BLaER1 (cell line): ENCODE data around the gene SORCS2.

ENCODE experiments used
- H3K27ac ChIP-seq: shearing (Covaris generic); formaldehyde crosslinking; 2 replicates; pipeline ENCODE4 v1.8.1; 2022
- H3K27me3 ChIP-seq: shearing (Covaris generic); formaldehyde crosslinking; 2 replicates; pipeline ENCODE4 v1.8.1; 2022
- H3K36me3 ChIP-seq: shearing (Covaris generic); formaldehyde crosslinking; 2 replicates; pipeline ENCODE4 v1.8.1; 2022
- H3K4me1 ChIP-seq: shearing (Covaris generic); formaldehyde crosslinking; 2 replicates; pipeline ENCODE4 v1.8.1; 2022
- H3K4me2 ChIP-seq: shearing (Covaris generic); formaldehyde crosslinking; 2 replicates; pipeline ENCODE4 v1.8.1; 2022
- H3K4me3 ChIP-seq: shearing (Covaris generic); formaldehyde crosslinking; 2 replicates; pipeline ENCODE4 v1.8.1; 2022
- H3K9ac ChIP-seq: shearing (Covaris generic); formaldehyde crosslinking; 2 replicates; pipeline ENCODE4 v1.8.1; 2022
- H3K9me3 ChIP-seq: shearing (Covaris generic); formaldehyde crosslinking; 2 replicates; pipeline ENCODE4 v1.8.1; 2022
- H4K20me1 ChIP-seq: shearing (Covaris generic); formaldehyde crosslinking; 2 replicates; pipeline ENCODE4 v1.8.1; 2022
- Cebpa-rat ChIP-seq: shearing (Covaris generic); IDR thresholded peaks from 2 replicates; pipeline ENCODE4 v1.8.1; 2022

SORCS2 gene

DNA sequence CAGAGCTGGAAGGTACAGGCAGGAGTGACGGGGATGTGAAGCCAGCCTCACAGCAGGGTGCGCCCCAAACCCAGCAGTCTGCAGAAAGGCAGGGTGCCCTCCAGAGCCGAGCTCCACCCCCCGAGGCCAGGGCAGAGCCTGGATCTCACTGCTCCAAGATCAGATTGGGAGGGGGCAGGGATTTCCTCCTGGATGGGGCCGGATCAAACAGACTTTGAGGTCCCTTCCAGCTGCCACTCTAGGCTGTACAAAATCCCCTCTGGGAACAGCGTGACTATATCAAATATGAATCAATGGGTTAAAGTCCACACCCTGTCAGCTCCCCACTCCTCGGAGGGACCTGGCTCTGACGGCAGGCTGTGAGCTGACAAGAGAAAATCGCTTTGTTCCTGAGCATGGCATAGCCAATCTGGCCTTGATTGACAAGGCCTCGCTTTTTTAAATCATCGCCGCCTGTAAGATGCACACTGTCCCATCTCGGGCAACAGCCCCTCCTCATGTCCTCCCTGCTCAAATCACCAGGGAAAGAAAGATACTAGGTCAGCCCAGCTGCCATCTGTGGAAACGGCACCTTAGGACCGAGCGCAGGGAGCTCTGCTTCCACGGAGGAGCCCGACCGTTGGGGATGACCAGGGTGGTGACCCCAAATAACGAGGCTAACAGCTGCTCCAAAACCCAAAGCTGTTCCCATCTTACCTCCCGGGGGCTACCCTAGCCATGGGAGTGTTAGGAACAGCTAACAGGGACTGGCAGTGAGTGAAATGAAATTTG is 202.5 kb downstream of the SORCS2 start:
- H3K4me1 ChIP-seq = peaks cover 100% of the 10 kb centered on the region
- no peak for TF ChIP-seq Cebpa-rat
- no peaks in the 10 kb centered on the region for H3K27me3 ChIP-seq
- H3K4me2 ChIP-seq = peak overlapping the region; percentile 78
- no peak overlapping the region for H3K4me3 ChIP-seq
- peak overlapping the region; percentile 35 for H3K27ac ChIP-seq
- H3K36me3 ChIP-seq = no peaks in the 10 kb centered on the region
- H3K9ac ChIP-seq = peak overlapping the region; percentile 22
- H4K20me1 ChIP-seq = peaks cover 25% of the 10 kb centered on the region; the same call in 1 of the 2 replicates
- no peaks in the 10 kb centered on the region for H3K9me3 ChIP-seq

DNA sequence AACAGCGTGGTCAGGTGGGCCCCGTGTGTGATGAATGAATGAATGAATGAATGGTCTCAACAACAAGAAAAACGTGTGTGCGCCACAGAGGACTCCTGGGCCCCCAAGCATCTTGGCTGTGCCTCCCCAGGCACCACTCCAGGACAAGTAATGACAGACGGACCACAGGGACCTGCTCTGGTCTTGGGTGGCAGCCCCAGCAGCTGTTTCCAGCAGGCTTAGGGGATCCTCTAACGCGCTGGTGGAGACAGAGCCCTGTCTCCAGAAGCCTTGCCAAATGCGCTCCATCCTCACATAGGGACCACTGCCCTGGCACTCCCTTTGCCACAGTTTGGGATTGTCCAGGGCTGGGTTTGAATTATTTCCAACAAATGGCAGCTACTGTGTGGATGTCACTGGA is 203.3 kb downstream of the SORCS2 start:
- Histone ChIP-seq H3K36me3 (no peaks in the 10 kb centered on the region), H4K20me1 (peaks cover 18% of the 10 kb centered on the region; the same call in 1 of the 2 replicates), H3K4me3 (no peak overlapping the region), H3K4me1 (peaks cover 93% of the 10 kb centered on the region), H3K27me3 (no peaks in the 10 kb centered on the region), H3K9me3 (no peaks in the 10 kb centered on the region), H3K27ac (peak overlapping the region; percentile 53), H3K4me2 (peak overlapping the region; percentile 78), H3K9ac (peak overlapping the region; percentile 63)
- no peak for TF ChIP-seq Cebpa-rat

DNA sequence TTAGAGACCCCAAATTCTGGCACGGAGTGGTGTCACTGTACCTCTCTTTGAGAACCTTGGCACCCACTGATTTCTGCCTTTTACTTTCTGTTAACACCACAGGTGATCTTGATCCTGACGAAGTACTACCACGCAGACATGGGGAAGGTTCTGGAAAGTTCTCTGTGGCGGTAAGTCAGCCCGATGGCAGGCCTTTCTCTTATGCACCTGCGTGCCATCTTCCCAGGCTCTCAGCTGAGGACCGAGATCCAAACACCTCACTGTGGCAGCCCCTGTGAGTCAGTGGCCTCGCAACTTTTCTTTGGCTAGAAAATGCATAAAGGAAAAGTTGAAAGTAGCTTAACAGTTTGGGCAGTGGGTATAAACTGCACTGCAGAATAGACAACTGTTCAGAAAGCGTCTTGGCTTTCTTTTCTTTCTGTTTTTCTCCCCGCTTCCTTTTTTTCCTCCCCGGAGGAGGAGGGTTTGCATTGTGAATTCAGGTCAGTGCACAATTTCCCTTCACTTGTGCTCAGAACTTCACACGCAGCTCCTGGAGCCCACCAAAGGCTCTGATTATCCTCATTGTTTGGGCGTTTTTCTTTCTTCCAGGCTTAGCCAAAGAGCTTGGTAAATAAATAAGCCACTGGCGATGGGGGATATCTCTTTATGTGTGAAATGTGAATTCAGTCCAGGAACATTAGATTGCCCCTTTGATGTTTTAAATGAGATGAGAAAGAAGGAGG is 204.0 kb downstream of the SORCS2 start:
- peaks cover 11% of the 10 kb centered on the region; the same call in 1 of the 2 replicates for H4K20me1 ChIP-seq
- no peaks in the 10 kb centered on the region for H3K36me3 ChIP-seq
- TF ChIP-seq Cebpa-rat = no peak
- H3K4me2 ChIP-seq = peak overlapping the region; percentile 78
- H3K9ac ChIP-seq = peak overlapping the region; percentile 63
- H3K9me3 ChIP-seq = no peaks in the 10 kb centered on the region
- H3K4me3 ChIP-seq = 0 out of 2 replicates have a peak overlapping the region, but pooled peaks have one; percentile 9
- H3K27me3 ChIP-seq = no peaks in the 10 kb centered on the region
- H3K27ac ChIP-seq = peak overlapping the region; percentile 53
- H3K4me1 ChIP-seq = peaks cover 86% of the 10 kb centered on the region

DNA sequence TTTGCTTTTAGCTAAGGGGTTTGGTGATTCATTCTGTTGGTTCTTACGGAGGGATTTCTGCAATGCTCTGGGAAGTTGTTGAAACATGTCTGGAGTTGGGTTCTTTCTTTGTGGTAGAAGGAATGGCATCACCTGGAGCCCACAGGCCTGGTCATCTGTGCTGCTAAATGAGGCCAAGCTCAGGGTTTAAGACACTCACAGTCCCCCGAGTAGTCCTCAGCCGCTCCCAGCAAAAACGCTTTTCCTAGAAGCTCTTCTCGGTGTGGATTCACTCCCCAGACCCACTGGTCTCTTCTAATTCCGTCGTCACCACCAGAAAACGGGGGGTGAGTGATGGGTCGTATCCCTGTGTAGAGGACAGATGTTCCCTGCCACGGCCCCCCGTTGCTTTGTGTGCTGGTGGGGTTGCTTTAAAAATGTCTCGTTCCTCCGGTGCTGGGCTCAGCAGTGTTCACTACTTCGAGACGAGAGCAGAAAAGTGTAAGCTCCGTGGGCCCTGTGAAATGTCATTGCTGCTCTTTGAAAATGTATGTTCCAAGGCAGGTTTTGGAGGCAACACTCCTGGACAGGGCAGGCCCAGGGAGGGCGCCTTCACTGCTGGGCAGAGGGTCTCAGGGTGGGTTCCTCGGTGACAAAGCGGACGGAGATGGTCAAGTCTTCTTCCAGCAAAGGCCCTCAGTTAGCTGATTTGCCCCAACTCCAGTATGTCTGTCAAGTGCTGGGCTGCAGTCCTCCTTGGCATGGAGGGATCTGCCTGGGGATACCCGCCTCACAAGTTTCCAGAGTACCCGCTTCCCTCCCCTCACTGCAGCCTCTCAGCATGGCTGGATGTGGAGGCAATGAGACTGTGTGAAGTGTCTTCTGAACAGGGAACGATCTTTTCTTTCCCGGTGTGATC is 205.1 kb downstream of the SORCS2 start:
- H3K4me3 ChIP-seq = no peak overlapping the region
- no peaks in the 10 kb centered on the region for H3K36me3 ChIP-seq
- H4K20me1 ChIP-seq = 0 out of 2 replicates have a peak, but pooled peaks cover 7% of the 10 kb centered on the region
- H3K4me2 ChIP-seq = peak overlapping the region; percentile 78
- no peaks in the 10 kb centered on the region for H3K9me3 ChIP-seq
- peak overlapping the region; percentile 57; the same call in 1 of the 2 replicates for H3K9ac ChIP-seq
- H3K4me1 ChIP-seq = peaks cover 75% of the 10 kb centered on the region
- no peaks in the 10 kb centered on the region for H3K27me3 ChIP-seq
- no peak for TF ChIP-seq Cebpa-rat
- peak overlapping the region; percentile 75 for H3K27ac ChIP-seq

DNA sequence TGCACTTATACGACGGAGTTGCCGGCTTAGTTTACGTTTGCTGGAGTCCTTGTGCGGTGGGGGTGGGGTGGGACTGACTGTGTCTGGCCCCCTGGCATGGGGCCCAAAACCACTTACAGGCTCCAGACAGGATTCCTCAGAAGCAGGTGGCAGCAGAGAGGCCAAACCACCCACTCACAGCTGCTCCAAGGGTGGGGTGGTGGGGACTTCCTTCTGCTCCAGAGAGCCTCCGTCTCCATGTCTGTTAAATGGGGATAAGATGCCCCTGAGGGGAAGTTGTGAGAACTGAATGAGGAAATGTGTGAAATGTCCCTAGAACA is 205.7 kb downstream of the SORCS2 start:
- TF ChIP-seq Cebpa-rat = no peak
- H3K4me1 ChIP-seq = peaks cover 69% of the 10 kb centered on the region
- no peaks in the 10 kb centered on the region for H3K36me3 ChIP-seq
- H3K4me2 ChIP-seq = peak overlapping the region; percentile 78
- peak overlapping the region; percentile 75 for H3K27ac ChIP-seq
- 0 out of 2 replicates have a peak, but pooled peaks cover 1% of the 10 kb centered on the region for H4K20me1 ChIP-seq
- peak overlapping the region; percentile 57; the same call in 1 of the 2 replicates for H3K9ac ChIP-seq
- no peaks in the 10 kb centered on the region for H3K27me3 ChIP-seq
- no peaks in the 10 kb centered on the region for H3K9me3 ChIP-seq
- H3K4me3 ChIP-seq = no peak overlapping the region

DNA sequence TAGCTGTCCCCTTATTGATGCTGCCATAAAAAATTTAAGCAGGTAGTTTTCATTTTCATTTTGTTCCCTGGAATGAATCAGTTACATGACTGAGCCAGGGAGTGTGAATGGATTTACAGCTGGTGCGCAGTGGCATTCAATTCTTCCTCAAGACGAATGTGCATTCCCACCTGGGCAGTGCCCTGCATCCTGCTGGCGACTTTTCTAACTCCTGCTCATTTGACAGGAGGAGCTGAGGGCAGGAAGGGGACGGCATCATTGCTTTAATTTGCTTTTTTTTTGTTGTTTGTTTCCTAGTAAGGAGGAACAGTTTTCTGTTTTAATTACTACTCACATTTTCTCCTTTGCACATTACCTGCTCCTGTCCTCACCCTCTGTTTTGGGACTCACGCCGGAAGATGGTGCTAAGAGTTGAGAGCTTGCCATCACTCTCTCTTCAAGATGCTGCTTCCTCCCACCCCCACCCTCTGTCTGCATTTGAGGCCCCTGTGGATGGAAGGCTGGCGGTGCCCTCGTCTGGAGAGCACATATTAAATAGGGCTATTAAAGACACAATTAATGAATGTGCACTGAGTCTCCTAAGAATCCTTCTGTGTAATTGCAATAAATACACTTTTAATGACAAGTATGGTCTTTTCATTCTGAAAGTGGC is 206.6 kb downstream of the SORCS2 start:
- no peak for TF ChIP-seq Cebpa-rat
- H3K9me3 ChIP-seq = 0 out of 2 replicates have a peak, but pooled peaks cover under 1% of the 10 kb centered on the region

DNA sequence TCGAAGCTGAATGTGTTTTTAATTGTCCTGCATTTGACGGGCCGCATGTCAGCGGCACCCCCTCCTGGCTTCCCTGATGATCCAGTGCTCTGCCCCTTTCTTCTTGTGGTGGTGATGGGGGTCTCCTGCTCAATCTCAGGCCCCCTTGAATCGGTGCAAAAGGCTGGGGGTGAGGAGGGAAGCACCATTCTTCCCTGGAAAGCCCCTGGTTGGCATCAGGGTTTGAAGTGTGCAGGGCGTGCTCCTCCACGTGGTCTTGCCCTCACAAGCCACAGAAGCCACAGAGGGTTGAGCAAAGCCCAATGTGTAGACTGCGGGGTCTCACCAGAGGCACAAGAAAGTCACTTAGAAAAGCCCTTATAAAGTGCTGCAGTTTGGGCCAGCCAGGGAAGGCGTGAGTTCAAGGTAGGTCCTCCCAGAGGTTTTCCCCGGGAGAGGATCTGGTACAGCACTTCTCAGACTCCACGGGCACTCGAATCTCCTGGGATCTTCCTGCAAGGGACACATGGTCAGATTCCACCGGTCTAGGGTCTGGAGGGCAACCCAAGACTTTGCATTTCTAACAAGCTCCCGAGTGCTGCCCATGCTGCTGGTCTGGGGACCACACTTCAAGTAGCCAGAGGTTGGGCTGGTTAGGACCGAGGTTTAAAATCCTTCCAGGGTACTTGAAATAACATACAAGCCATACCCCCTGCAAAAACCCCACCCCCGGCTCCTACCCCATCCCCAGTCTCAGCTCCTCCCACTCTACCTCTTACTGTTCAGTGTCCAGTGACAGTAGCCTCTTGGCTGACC is 207.3 kb downstream of the SORCS2 start:
- Histone ChIP-seq H3K36me3 (no peaks in the 10 kb centered on the region), H3K27me3 (no peaks in the 10 kb centered on the region), H3K4me2 (peak overlapping the region; percentile 78), H3K4me3 (no peak overlapping the region), H3K27ac (no peak overlapping the region), H3K9ac (no peak overlapping the region), H3K4me1 (peaks cover 53% of the 10 kb centered on the region), H4K20me1 (no peaks in the 10 kb centered on the region), H3K9me3 (0 out of 2 replicates have a peak, but pooled peaks cover 7% of the 10 kb centered on the region)
- TF ChIP-seq Cebpa-rat = no peak

More for the DNA sequence above, 206.6 kb downstream of the SORCS2 start:
- peak overlapping the region; percentile 78 for H3K4me2 ChIP-seq
- H3K27ac ChIP-seq = no peak overlapping the region
- H3K36me3 ChIP-seq = no peaks in the 10 kb centered on the region
- H3K9ac ChIP-seq = no peak overlapping the region
- no peak overlapping the region for H3K4me3 ChIP-seq
- no peaks in the 10 kb centered on the region for H3K27me3 ChIP-seq
- no peaks in the 10 kb centered on the region for H4K20me1 ChIP-seq
- H3K4me1 ChIP-seq = peaks cover 60% of the 10 kb centered on the region

DNA sequence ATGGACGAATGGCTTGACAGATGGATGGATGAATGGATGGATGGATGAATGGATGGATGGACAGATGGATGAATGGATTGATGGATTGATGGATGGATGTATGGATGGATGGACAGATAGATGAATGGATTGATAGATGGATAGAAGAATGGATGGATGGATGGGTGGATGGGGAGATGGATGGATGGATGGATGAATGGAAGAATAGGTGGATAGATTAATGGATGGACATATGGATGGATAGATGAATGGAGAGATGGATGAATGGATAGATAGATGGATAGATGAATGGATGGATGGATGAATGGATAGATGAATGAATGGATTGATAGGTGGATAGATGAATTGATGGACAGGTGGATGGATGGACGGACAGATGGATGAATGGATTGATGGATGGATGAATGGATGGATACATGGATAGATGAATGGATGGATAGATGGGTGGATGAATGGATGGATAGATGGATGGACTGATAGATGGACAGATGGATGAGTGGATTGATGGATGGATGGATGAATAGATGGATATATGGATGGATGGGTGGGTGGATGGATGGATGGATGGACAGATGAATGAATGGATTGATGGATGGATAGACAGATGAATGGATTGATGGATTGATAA is 208.4 kb downstream of the SORCS2 start:
- no peak for TF ChIP-seq Cebpa-rat
- no peak overlapping the region for H3K4me3 ChIP-seq
- H3K27me3 ChIP-seq = no peaks in the 10 kb centered on the region

More for the DNA sequence above, 208.4 kb downstream of the SORCS2 start:
- Histone ChIP-seq H3K9me3 (peaks cover 16% of the 10 kb centered on the region; the same call in 1 of the 2 replicates), H3K4me1 (peaks cover 42% of the 10 kb centered on the region), H3K4me2 (no peak overlapping the region), H4K20me1 (no peaks in the 10 kb centered on the region), H3K9ac (no peak overlapping the region), H3K36me3 (no peaks in the 10 kb centered on the region), H3K27ac (no peak overlapping the region)
